GM10248 (cell line): ENCODE measurements around the gene ABLIM2.

Experiments used
- CTCF ChIA-PET: fragments of 300-600 bp; sonication (Branson Sonifier 250); formaldehyde crosslinking; extraction: SDS; loops from one replicate; lab custom pipeline; 2021; ENCODE audit warnings: antibody characterized with exemption; lab: Yijun Ruan, JAX
- POLR2A ChIA-PET: fragments of 350-650 bp; sonication (Branson Sonifier 250); formaldehyde crosslinking; extraction: SDS; loops from one replicate; lab custom pipeline; 2020; ENCODE audit warnings: antibody characterized with exemption; lab: Yijun Ruan, JAX
- DNase-seq: peaks from one replicate; pipeline ENCODE4 v3.0.0; 2012; ENCODE audit errors: extremely low spot score
- TF ChIP-seq, protein P1 (sequence below): IDR thresholded peaks from 2 replicates; pipeline ENCODE4 v1.5.1; 2012; ENCODE audit warnings: mild to moderate bottlenecking, low read depth; ENCODE audit errors: extremely low read depth, missing control alignments, control extremely low read depth

The ABLIM2 gene

DNA sequence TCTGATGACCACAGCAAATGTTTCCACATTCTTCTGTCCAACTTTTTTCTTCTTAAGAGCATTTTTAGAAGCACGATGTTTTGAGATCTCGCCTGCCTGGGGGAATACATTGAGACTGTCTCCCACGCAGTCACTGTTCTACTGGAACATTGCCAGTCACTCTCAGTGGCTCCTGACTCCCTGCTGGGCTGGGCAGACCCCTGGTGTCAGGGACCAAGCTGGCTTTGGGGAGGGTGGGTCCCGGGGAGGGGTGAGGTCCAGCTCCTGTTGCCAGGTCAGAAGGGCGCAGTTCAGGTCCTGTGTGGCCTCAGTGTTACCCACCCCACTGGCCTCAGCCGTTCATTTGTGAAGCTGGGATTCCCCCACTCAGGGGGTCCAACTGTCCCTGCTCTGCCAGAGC is 18.9 kb upstream of the ABLIM2 start:
- CTCF ChIA-PET: interaction anchor here (0.6 to 4.4 kb wide), 31 partner anchors 8 to 251 kb away, joined by 3 to 83 read pairs (median 6); partner anchors contain the start of genes ABLIM2 and SH3TC1
- POLR2A ChIA-PET: interaction anchor here (1.1 kb wide), 1 partner anchor 14 kb away, joined by 6 read pairs; no protein-coding TSS in a partner anchor
- TF ChIP-seq, protein P1, sequence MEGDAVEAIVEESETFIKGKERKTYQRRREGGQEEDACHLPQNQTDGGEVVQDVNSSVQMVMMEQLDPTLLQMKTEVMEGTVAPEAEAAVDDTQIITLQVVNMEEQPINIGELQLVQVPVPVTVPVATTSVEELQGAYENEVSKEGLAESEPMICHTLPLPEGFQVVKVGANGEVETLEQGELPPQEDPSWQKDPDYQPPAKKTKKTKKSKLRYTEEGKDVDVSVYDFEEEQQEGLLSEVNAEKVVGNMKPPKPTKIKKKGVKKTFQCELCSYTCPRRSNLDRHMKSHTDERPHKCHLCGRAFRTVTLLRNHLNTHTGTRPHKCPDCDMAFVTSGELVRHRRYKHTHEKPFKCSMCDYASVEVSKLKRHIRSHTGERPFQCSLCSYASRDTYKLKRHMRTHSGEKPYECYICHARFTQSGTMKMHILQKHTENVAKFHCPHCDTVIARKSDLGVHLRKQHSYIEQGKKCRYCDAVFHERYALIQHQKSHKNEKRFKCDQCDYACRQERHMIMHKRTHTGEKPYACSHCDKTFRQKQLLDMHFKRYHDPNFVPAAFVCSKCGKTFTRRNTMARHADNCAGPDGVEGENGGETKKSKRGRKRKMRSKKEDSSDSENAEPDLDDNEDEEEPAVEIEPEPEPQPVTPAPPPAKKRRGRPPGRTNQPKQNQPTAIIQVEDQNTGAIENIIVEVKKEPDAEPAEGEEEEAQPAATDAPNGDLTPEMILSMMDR: no peak
- DNase-seq: no peak

DNA sequence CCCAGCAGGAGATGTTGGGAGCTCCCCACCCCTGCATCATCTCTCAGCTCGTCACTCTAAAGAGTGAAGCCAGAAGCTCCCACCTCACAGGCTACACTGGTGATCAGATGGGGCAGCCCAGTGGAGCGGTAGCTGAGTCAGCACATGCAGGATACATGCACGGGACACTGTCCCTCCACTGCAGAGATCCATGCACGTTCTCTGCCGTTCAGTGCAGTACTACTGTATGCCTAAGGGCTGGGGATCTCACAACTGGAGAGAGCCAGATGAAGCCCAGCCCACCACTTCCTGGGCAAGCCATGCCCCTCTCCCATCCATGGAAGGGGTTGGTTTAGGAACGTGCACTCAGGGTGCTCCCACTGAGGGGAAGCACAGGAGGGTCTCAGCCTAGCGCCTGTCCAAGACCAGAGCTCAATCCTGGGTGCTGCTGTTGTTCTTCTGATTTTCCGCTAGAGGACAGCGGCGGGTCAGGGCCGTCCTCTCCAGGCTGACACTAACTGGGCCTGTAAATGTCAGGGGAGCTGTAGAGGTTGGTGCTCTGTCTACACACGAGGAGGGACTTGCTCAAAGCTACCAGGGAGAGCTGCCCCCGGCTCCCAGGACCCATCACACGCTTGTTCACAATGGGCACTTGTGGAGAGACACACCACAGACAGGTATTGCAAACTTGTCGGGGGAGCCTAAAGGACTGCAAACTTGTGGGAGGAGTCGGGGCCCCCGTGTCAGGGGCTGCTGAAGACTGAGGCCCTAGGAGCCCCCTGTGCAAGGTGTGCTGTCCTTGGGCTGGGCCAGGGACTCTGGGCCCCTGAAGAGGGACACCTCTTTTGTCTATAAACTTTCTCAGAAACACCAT is 18.2 kb upstream of the ABLIM2 start:
- TF ChIP-seq, protein P1: peak; percentile 94
- ChIA-PET CTCF (interaction anchor here (0.6 to 4.4 kb wide), 35 partner anchors 9 to 252 kb away, joined by 3 to 83 read pairs (median 6); partner anchors contain the start of genes ABLIM2 and SH3TC1), POLR2A (interaction anchor here (1.1 kb wide), 1 partner anchor 14 kb away, joined by 6 read pairs; no protein-coding TSS in a partner anchor)
- DNase-seq: peak; percentile 82

DNA sequence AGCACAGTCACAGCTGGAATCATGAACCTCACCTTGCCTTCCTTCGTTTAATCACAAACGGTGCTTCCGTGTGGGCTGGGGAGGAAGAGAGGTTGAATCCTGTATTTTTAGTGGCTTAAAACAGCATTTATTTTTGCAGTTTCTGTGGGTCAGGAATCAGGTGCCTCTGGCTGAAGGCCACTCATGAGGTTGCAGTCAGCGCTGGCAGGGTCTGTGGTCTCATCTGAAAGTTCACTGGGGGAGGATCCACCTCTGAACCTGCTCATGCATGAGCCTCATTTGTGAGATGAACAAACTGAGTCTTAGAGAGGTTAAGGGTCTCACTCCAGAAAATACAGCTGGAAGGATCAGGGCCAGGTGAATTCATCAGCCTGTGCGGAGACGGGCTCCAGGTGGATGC is 17.1 kb upstream of the ABLIM2 start:
- DNase-seq: no peak
- CTCF ChIA-PET: interaction anchor here (0.8 to 4.4 kb wide), 14 partner anchors 8 to 227 kb away, joined by 3 to 83 read pairs (median 12); partner anchors contain the start of genes ABLIM2 and SH3TC1
- TF ChIP-seq, protein P1: no peak
- POLR2A ChIA-PET: no interaction called here

DNA sequence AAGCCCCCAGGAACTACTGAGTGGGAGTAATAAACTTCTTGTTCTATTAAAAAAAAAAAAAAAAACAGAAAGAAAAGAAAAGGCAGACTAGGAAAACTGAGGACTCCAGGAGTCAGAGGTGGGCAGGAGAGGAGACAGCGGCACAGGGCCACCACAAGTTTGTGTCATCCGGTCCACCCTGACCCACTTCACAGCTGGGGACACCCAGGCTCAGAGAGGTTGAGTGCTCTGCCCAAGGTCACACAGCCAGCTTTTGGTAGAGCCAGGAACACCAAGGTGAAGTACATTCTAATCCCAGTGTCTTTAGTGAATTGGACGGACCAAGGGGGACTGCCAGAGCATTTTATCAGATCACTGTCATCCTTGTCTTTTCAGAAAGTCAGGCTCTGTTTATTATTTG is 16.4 kb upstream of the ABLIM2 start:
- ChIA-PET CTCF (interaction anchor here (1.9 to 4.4 kb wide), 4 partner anchors 12 to 67 kb away, joined by 6 to 83 read pairs (median 9); partner anchors contain the start of gene ABLIM2), POLR2A (no interaction called here)
- TF ChIP-seq, protein P1: no peak
- no peak for DNase-seq

DNA sequence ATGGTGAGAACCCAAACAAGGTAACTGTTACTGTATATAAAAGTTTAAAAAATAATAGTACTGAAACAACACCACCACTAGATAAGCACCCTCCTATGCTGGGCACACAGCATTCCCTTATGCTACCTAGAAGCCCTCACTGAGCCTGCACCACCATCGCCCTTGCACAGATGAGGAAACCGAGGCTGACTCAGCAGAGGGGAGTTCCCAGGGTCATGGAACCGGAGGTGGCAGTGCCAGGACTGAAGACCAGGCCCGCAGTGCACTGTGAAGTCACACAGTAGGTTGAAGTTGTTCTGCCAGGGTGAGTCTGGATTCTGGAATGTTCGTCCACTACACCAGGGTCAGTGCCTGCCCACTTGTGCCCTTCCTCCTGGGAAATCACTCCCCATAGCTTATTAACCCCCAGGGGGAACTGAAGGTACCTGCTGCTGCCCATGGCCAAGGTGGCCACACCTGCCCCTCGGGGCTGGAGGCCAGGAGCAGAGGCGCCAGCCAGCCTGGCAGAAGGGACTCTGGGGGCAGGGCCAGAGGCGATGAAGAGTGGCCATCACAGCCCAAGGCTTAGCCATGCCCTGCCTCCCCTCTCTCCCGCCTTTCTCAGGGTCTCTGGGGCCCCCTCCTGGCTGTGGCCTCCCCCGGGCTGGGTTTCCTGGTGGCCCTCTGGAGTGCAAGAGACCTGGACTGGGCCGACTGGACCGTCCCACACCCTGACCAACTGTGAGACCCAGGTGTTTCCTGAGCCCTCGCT is 15.1 kb upstream of the ABLIM2 start:
- ChIA-PET POLR2A (no interaction called here), CTCF (interaction anchor here (1.9 to 2.1 kb wide), 2 partner anchors 10 to 68 kb away, joined by 6 to 8 read pairs; no protein-coding TSS in a partner anchor)
- DNase-seq: no peak

More for the DNA sequence above, 15.1 kb upstream of the ABLIM2 start:
- TF ChIP-seq, protein P1: no peak
